Measurements from ENCODE around the gene WT1.
"Not testable (repeated sequence)": the region's sequence is repeated elsewhere in the genome, so short reads cannot be mapped to it uniquely, and the experiment has no call there.

WT1 gene

DNA sequence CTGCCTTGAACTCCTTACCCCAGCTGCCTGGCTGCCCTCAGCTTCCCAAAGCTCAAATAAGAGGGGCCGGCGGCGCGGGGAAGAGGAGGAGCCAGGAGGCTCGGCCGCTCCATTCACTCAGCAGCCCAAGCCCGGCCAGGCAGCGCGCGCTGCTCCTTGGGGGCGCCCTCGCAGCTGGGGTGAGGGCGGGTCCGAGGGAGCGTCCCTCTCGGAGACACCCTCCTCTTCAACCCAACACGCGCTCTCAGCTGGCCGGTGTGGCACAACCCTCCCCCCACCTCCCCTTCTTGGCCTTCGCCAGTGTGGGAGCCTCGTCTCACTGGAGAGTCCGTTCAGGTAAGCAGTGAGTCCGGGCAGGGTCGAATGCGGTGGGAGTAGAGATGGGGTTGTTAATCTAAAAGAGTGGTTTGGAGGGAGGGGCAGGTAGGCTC lies at the start of gene WT1:
WT1 (minus strand) TSS at position 29 of the 431 bp plus-strand sequence.
- DNase-seq (ENCODE audit: low spot score) = no peak

DNA sequence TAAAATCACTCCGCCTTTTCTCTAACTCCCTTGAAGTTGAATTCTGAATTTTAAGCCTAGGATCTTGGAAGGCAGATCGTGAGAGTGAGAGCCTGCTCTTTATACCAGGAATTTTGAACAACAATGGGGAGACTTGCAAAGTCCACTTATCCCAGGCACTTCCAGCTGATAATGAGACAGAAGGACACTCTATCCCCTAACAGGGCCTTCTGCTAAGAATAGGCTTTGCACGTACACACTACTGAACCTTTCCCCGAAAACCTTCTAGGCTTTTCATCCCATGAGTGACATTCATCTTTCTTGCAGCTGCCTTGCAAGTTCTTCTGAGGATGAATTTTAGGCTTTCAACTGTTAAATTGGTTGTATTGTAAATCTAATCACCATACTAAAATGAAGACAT lies 44.0 kb upstream of the WT1 start:
- DNase-seq (ENCODE audit: low spot score) = no peak

DNA sequence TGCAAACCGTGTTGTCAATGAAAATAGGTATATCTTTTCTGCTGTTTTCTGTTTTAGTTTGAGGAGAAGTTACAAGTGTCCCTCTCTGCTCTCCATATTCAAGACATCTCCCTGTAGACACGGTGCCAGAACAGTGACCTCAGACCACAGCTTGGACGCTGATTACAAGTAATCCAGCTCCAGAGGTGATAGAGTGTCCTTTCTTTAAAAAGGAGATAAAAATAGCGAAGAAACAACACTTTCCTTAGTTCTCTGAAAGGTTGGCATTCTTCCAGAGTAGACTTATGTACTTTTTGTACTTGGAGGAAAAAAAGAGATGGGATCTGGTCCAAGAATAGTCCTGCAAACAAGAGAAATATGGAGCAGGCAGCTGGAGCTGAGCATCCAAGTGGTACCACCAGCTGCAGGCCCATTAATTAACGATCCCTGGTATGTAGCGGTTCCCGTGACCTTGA lies 43.0 kb upstream of the WT1 start:
- DNase-seq (ENCODE audit: low spot score) = no peak

DNA sequence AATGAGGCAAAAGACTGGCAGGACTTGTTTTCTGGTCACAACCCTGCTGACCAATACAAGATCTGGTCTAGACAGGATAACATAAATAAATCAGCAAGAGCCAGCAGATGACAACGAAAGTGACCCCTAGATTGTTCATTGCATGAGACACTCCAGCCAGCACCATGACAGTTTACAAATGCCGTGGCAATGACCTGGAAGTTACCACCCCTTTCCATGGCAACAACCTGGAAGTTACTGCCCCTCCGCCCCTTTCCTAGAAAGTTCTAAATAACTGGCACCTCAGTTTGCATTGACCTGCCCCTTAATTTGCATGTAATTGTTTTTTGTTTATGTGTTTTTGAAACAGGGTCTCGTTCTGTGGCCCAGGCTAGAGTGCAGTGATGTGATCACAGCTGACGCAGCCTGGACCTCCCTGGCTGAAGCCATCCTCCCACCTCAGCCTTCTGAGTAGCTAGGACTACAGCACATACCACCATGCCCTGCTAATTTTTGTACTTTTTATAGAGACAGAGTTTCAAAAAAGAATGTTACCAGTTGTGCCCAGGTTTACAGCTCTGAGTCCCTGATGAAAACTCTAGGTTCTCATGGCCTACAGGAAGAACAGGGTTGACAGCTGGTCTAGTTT lies 38.1 kb upstream of the WT1 start:
- no peak for DNase-seq (ENCODE audit: low spot score)

DNA sequence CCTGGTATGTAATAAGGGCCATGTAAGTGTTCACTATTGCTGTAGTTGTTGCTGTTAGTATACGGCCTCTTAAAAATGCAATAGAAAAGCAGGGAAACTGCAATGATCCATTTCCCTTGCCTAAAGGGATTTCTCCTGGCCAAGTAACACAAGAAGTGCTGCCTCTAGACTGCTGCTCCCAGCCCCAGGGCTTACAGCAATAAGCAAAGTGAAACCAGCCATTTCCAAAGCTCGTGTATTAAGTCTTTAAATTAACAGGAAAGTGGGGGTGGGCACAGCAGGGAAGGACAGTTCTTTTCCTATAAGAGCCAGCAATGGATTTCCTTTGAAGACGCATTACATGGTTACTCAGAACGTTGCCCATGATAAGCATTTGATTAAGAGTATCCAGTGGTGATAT lies 36.9 kb upstream of the WT1 start:
- DNase-seq (ENCODE audit: low spot score) = no peak

DNA sequence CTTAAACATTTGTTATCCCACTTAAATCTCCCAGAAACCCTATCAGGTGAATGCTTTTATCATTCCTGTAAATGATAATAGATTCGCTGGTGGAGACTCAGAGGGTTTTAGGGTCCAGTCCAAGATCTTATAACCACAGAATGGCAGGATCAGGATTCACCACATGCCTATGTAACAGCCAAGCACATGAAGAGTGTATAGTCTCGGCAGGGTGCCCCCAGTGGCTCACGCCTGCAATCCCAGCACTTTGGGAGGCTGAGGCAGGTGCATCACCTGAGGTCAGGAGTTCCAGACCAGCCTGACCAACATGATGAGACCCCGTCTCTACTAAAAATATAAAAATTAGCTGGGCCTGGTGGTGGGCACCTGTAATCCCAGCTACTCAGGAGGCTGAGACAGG lies 36.2 kb upstream of the WT1 start:
- not testable (repeated sequence) for DNase-seq (ENCODE audit: low spot score)

DNA sequence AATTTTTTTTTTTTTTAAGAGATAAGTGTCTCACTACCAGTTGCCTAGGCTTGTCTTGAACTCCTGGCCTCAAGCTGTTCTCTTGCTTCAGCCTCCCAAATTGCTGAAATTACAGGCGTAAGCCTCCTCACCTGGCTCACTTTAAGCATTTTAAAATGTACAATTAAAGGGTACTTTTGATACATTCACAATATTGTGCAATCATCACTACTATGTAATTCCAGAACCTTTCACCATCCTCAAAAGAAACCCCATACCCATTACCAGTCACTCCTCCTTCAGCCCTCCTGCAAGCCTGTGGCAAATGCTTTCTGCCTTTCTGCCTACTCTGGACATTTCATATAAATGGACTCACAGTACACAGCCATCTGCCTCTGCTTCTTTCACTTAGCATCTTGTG lies 34.5 kb upstream of the WT1 start:
- DNase-seq (ENCODE audit: low spot score) = no peak

DNA sequence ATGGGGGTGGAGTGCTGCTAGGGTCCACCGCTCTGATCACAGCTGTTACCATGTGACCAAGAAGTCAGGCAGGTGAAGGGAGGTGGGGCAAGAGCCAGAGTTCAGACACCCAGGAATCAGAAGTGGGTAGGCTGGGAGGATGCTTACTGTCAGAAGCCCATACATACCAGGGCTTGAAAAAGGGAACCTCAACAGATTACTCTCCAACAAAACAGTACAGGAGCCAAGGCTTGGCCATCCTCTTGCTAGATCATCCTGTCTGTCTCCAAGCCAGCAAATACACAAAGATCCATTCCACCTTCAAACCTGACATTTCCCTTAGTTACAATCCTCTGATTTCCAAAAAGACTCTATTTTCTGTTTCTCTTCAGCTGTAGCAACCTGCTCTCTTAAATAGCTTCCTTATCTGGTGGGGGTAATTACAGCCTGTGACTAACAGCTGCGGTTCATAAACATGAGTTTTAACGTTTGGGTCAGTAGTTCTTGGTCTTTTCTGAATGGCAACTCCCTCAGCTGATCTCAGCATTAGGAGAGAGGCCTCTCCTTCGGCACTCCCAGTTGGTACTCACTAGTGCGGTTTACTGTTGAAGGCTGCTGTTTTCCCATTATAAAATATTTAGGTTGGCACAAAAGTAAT lies 31.1 kb upstream of the WT1 start:
- DNase-seq (ENCODE audit: low spot score) = no peak

DNA sequence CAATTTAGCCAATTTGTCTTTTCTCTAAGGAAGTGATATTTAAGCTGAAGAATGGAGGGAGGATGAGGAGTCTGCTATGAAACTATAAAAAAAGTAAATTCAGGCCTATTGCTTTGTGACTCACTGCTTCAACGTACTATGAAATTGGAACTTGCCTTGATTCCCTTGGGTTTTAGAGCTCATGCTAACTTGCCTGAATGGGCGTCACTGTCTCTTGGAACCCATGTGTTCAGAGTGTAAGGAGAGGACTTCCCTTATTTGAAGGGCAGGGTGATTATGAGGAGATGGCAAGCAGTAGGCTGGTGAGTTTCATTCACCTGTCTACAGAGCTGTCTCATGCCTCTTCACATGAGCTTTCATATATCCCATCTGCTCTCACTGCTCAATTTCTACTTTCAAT lies 28.7 kb upstream of the WT1 start:
- no peak for DNase-seq (ENCODE audit: low spot score)

DNA sequence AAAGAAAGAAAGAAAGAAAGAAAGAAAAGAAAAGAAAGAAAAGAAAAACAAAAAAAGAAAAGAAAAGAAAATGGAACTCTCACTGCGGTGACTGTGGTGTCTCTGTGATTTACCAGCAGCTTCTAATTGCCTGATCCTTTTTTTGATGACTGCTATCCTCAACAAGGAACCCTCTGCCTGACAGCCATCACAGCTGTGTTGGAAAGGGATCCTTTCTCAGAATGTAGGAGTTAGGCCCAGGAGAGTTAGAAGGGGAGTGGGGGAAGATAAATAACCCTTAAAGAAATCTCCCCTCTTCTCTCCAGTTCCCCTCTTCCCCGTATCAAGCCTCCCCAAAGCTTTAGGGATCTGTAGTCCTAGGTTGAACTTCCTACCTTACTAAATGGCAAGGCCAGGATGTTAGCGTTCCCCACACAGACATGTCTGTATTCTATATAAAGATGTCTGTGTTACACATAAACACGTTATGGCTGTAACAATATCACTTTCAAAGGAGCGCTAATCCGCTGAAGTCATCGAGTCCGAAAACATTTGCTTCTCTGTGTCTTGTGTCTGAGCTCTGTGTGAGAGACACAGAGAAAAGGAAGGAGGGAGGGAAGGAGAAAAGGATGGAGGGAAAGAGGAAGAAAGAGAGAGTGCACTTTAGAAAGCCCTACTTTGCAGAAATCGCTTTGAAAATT lies 26.8 kb upstream of the WT1 start:
- no peak for DNase-seq (ENCODE audit: low spot score)

DNA sequence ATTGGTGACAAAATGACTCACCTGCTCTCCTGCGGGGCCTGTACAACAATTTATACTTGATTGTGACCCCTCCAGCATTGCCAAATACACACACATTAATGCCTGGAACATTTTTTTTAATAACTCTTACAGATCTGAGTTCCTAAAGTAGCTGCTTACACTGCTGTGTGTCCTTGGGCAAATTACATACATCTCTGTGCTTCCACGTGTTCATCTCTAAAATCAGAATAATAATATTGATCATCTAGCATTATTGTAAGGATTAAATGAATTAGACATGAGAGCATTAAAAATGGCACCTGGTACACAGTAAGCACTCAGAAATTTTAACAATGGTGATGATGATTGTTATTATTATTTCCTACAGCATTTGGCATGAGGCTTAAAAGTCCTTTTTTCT lies 21.5 kb upstream of the WT1 start:
- DNase-seq (ENCODE audit: low spot score) = no peak

DNA sequence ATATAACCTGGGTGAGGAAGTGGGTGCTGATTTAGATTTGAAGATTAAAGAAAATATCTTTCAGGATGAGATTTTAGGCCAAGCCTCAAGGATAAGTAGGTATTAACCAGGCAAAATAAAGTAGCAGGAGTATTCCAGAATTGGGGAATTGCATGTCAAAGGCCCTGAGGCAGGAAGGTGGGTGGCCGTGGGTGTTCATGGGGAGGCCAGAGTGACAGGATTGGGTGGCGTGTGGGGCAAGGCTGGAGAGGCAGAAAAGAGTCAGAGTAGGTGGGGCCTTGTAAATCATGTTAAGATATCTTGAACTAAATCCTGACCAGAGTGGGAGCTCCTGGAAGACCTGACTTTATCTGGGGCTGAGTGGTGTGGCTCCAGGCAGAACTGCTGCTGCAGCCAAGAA lies 19.7 kb upstream of the WT1 start:
- DNase-seq (ENCODE audit: low spot score) = no peak

DNA sequence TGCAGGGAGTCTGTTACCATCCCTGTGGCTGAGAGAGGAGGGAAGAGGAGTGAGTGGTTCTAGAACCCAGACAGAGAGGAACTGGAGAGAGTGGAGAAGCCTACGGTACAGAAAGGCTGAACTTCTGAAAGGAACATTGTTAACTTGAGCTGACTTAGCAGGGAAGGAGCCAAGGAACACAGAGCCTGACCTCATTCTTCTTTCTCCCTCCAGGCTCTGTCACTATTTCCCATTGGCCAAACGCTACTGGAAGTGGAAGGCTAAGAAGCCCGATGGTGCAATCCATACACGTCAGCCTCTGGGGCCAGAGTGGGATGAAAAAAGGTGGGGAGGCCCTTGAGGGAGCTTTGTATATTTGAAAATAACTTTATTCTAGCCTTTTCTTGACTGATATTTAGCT lies 16.5 kb upstream of the WT1 start:
- DNase-seq (ENCODE audit: low spot score) = peak; percentile 17

DNA sequence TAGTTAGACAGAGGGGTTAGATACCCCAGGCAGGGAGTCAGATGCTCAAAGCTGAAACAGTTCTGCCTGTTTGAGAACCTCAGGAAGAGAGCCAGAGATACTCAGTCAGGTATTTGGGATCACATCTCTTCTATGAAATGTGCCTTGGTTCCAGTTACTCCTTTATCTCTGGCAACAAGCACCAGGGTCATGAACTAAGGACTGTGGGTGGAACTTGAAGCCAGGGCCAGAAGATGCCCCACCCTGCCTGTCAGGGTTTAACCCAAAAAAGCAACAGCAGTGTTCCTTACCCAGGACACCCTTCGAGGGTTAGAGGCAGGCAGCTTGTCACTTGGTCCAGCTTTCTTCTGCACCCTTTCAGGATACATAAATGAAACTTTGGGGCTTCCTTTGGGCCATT lies 15.0 kb upstream of the WT1 start:
- no peak for DNase-seq (ENCODE audit: low spot score)

DNA sequence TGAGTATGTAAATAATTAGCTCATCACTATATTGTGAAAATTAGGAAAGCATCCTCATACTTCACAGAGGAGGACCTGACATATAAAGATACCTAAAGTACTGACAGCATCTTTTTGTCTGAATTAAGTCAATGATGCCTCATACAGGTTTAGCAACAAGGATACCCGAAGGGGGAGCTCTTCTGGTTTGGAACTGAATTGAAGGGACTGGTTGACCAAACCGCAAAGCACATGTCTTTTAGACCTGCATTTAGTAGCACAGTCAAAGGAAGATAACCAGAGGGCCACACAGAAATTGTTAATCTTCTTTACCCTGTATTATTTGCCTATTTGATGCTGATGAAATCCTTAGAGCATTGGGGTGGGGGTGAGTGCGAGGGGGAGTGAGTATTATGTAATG lies 12.9 kb upstream of the WT1 start:
- DNase-seq (ENCODE audit: low spot score) = no peak

DNA sequence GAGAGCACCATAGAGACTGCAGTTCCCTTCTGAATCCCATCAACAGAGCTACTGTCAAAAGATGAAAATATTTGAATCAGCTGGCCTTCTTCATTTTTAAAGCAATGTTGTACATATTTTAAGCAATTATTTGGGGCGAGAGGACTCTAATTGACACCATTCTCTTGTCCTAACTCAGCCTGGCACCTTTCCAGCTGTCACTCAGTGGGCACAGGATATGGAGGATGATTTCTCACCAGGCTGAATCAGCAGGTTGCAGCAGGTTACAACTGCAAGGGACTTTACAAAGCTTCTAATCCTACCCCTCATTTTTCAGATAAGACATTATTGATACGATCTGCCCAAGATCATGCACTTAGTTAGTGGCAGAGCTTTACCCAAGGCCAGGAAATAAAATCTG lies 11.9 kb upstream of the WT1 start:
- no peak for DNase-seq (ENCODE audit: low spot score)

DNA sequence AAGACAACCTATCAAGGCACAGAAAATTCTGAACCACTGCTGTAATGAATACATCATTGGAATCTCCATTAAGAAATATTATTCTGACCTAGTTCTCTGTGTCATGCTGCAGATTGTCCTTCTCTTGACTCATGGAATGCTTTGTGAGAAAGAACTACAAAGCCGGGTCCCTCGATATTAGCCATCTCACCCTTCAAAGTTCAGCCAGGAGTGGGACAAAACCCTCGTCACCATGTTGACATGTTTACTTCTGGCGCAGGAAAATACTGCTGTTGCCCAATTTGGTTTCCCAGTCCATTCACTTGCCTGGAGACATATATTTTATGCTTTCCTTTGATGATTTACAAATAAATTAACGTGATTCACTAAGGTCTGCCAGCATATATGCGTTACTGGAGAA lies 10.9 kb upstream of the WT1 start:
- no peak for DNase-seq (ENCODE audit: low spot score)

DNA sequence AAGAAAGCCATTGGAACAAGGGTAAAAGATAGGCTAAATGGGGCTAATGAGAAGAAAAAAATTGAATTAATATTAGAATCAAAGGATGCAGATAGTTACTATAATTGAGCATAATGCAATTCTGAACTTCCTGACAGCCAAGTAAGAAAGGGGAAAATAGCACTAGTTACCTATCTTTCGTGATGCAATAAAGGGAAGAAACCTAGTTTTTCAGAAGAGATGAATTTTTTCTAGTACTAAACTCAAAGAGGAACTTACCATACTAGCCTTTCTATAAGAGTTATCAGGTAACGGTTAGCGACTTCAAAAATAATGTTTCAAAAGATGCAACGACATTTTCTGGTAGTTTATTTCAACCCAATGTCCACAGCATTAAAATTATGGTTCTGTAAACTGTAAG lies 8.8 kb upstream of the WT1 start:
- DNase-seq (ENCODE audit: low spot score) = no peak

DNA sequence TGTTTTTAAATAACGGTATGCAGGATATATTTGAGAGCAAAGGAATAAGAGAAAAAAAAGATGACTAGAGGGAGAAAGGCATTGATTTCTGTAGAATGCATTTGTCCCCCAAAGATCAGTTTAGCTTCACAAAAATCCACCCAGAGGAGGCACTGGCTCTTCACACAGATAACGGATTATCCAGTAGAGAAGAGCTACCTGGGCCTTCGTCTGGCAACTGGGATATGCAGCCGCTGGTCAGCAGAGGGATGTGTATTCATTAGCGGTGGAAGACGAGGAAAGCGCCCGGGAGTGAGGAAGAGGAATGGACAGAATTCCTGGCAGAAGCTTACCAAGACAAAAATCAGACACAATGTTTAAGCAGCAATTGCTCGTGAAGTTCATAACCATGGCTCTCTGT lies 5.6 kb upstream of the WT1 start:
- DNase-seq (ENCODE audit: low spot score) = no peak

DNA sequence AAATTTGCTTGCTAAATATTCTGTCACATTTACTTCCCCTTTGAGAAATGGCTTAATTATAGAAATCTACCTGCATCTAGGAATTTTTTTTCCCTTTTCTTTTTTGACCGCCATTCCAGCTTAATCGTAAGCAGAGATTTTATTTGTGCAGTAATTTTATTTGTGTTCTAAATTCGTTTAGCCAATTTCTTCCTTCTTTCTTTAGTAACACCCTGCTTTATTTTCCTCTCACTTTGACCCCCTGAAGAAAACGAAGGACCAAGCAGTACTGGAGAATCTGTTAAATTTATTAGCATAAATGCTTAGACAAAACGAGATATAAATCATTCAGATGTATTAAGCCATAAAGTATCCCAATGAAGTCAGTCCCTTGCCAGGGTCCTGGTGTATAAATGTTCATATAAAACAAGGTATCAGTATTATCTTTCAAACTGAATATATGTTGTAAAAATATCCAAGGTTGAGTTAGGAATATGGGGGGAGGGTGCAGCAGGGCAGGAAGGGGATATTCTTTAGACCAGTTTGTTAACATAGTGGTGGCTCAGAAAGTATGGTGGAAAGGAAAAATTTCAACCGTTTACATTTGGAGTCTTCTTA lies 5.1 kb upstream of the WT1 start:
- no peak for DNase-seq (ENCODE audit: low spot score)

DNA sequence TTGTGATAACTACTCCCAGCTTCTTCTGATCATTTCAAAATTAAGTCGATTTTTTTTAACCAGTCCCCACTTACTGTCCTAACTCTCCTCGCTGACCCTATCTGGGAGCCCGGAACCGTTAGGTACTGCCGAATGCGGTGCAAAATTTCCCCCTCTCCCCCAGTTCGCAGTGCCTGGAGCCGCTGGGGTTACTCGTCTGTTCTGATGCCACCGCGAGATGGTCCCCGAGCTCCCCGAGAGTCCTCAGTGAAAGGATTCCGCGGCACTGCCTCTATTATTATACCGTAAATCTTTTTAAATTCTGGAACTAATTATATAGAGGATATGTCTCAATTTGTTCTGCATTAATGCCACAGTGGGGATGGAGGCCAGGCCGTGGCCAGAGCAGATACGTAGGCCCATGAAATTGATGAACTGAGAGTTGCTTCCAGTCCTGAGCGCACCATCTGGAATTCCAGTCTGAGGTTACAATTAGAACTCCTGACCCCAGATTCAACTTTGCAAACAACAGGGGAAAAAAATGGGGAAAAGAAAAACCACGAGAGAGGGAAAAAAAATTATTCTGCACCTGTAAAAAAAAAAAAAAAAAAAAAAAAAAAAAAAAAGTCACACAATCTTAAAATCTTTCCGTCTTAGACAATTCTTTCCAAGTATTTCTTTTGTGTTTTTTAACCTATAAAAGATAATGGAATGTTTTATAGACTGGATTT lies 4.3 kb upstream of the WT1 start:
- no peak for DNase-seq (ENCODE audit: low spot score)

DNA sequence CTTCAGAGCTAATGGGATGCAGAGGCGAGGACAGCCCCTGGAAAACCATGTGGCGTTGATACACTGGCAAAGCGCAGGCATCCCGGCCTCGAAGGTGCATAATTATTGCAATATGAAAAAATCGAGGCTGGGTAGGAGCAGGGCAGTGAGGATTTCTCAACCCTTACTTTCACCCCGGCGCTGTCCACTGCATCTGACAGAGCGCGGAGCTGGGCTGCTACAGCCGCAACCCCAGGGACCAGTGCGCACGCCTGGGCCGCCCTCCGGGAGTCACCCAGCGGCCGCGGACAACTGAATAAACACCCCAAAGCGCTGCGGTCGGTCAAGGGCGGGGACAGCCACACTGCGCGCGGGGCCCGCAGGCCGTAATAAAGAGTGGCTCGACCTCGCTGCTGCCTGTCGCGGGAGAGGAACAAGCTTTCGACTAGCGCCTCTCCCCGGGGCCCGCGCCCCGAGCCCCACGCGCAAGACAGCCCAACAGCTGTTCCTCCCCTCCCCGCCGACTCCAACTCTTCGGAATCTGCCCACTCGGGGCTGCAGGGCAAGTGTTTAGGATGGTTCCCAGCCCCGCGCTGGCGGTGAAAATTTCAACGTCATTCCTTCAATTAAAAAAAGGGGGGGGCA lies 3.6 kb upstream of the WT1 start:
- no peak for DNase-seq (ENCODE audit: low spot score)
